Left lobe of liver (tissue), 2 donors: Measurements from ENCODE around the gene CTNNA3. TPM values are rescaled to one million over a fixed set of nuclear protein-coding genes. Genes with fewer than 3 reads are reported as not detected.
A peak's percentile ranks its signal among the peaks of the same experiment; 100 is the strongest.

Experiments
- ATAC-seq: fragments of 200-7000 bp; cut with Tn5 transposase; one replicate; pipeline ENCODE4 v1.9.1; 2020; ENCODE audit warnings: mild to moderate bottlenecking, moderate library complexity
- DNase-seq: peaks from one replicate; pipeline ENCODE4 v3.0.0-alpha.2; 2020; ENCODE audit warnings: low spot score
- total RNA-seq: library from RNA; stranded (reverse); gene quantifications from one replicate; pipeline ENCODE4 v1.2.1, GENCODE V29; 2021
- donor health status: DM: no; HTN: no; CAD: no; lungs with moderate emphysema.
- donor health status: DM: no; HTN: yes; CAD: no.

CTNNA3 gene
- total RNA-seq, 1 donor from 2014 or later, result 1.5 TPM

- DNase-seq (no peak), ATAC-seq (peak; percentile 92)
These were observed 175.0 kb downstream of the CTNNA3 start for GRCh38 chr10:67520924-67521520.

GRCh38 chr10:67519434-67519833 lies 176.6 kb downstream of the CTNNA3 start:
- DNase-seq (no peak), ATAC-seq (no peak)

GRCh38 chr10:67518756-67519155 lies 177.2 kb downstream of the CTNNA3 start:
- ATAC-seq (no peak), DNase-seq (no peak)

GRCh38 chr10:67518043-67518442 lies 178.0 kb downstream of the CTNNA3 start:
- DNase-seq, result no peak
- ATAC-seq, result no peak

GRCh38 chr10:67506757-67507091 lies 189.3 kb downstream of the CTNNA3 start:
- no peak for ATAC-seq
- no peak for DNase-seq

GRCh38 chr10:67506083-67506756 lies 189.8 kb downstream of the CTNNA3 start:
- DNase-seq (no peak), ATAC-seq (no peak)

- DNase-seq (no peak), ATAC-seq (no peak)
These were observed 203.5 kb downstream of the CTNNA3 start for GRCh38 chr10:67492317-67493019.

- ATAC-seq (no peak), DNase-seq (no peak)
These were observed 207.9 kb downstream of the CTNNA3 start for GRCh38 chr10:67487906-67488619.

- DNase-seq (no peak), ATAC-seq (no peak)
These were observed 208.8 kb downstream of the CTNNA3 start for GRCh38 chr10:67487199-67487598.

- ATAC-seq (no peak), DNase-seq (no peak)
These were observed 218.1 kb downstream of the CTNNA3 start for GRCh38 chr10:67477868-67478267.

- DNase-seq (no peak), ATAC-seq (no peak)
These were observed 219.8 kb downstream of the CTNNA3 start for GRCh38 chr10:67476201-67476600.

- DNase-seq, result no peak
These were observed 222.0 kb downstream of the CTNNA3 start for GRCh38 chr10:67473850-67474633.

GRCh38 chr10:67471022-67471421 lies 225.0 kb downstream of the CTNNA3 start:
- no peak for ATAC-seq
- no peak for DNase-seq

More at GRCh38 chr10:67473850-67474633, 222.0 kb downstream of the CTNNA3 start:
- ATAC-seq, result no peak

GRCh38 chr10:67464278-67464677 lies 231.7 kb downstream of the CTNNA3 start:
- no peak for DNase-seq
- ATAC-seq, result no peak

- no peak for ATAC-seq
- DNase-seq, result no peak
These were observed 243.1 kb downstream of the CTNNA3 start for GRCh38 chr10:67452892-67453291.

GRCh38 chr10:67438605-67439304 lies 257.2 kb downstream of the CTNNA3 start:
- no peak for ATAC-seq

GRCh38 chr10:67433276-67433675 lies 262.7 kb downstream of the CTNNA3 start:
- DNase-seq, result no peak
- no peak for ATAC-seq

More at GRCh38 chr10:67438605-67439304, 257.2 kb downstream of the CTNNA3 start:
- DNase-seq, result no peak

- DNase-seq (no peak), ATAC-seq (no peak)
These were observed 293.4 kb downstream of the CTNNA3 start for GRCh38 chr10:67402620-67403019.

GRCh38 chr10:67401711-67402110 lies 294.3 kb downstream of the CTNNA3 start:
- DNase-seq, result no peak
- no peak for ATAC-seq
